ENCODE results near the gene ADPRM.
A peak's percentile ranks its signal among the peaks of the same experiment; 100 is the strongest.

DNA sequence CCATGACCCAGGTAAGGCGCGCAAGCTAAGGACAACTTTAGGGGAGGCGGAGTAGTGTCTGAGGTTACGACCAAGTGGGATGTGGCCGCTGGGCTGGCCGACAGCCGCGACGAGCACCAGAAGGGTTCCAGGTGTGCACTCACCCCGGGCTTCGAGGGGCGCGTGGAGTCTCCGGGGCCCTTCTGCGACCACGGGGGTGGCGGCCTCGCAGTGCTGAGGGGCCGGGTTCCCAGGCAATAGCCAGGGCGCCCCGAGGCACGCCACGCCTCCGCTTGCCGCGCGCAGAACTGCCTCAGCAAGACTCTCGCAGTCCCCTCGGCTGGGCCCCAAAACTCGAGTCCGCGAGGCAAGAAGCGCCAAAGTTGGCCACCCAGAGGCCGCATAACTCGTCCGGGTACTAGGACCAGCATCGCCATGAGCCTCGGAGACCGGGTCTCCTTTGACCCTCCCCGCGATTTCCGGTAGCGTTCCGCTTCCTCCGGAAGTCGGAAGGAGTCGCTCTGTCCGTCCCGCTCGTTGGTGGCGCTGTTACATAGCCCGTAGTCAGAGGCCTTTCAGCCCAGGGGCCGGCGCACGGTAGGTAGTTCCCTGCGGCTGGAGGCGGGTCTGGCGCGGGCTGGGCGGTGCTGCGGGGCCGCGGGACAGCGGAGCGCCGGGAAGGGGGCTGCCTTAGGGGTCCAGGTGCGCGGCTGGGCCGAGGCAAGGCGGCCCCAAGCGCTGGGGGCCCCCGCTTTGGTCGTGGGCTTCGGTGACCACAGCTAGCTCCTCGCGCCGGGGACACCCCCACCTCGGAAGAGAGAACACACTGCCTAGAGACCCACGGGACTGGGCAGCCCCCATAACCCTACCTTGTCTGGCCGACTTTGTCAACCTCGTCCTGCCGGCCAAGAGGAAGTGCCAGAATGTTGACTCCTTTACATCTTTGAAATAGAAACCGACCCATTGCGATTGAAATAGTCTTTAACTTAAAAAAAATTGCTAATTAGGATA is at the start of gene ADPRM, which contains the start of gene SCO1:
- TF ChIP-seq EP300 (IDR thresholded peaks at IDR 0.05): no peak
- TF ChIP-seq, protein P1, sequence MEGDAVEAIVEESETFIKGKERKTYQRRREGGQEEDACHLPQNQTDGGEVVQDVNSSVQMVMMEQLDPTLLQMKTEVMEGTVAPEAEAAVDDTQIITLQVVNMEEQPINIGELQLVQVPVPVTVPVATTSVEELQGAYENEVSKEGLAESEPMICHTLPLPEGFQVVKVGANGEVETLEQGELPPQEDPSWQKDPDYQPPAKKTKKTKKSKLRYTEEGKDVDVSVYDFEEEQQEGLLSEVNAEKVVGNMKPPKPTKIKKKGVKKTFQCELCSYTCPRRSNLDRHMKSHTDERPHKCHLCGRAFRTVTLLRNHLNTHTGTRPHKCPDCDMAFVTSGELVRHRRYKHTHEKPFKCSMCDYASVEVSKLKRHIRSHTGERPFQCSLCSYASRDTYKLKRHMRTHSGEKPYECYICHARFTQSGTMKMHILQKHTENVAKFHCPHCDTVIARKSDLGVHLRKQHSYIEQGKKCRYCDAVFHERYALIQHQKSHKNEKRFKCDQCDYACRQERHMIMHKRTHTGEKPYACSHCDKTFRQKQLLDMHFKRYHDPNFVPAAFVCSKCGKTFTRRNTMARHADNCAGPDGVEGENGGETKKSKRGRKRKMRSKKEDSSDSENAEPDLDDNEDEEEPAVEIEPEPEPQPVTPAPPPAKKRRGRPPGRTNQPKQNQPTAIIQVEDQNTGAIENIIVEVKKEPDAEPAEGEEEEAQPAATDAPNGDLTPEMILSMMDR (IDR thresholded peaks at IDR 0.05): peak in 1 of 2 donors; percentile 47
